MM.1S (cell line): ENCODE data around the gene LIMS2.

ENCODE experiments used
- EZH2phosphoT487 ChIP-seq: fragments of 300-600 bp; sonication (generic); IDR thresholded peaks from 2 replicates; pipeline ENCODE4 v1.6.1; 2018; ENCODE audit warnings: antibody characterized with exemption, low read length
- TF ChIP-seq, protein P1 (sequence below): fragments of 300-600 bp; sonication (generic); IDR thresholded peaks from 2 replicates; pipeline ENCODE4 v1.5.1; 2016; ENCODE audit warnings: antibody characterized with exemption, low read length, mixed read lengths

DNA sequence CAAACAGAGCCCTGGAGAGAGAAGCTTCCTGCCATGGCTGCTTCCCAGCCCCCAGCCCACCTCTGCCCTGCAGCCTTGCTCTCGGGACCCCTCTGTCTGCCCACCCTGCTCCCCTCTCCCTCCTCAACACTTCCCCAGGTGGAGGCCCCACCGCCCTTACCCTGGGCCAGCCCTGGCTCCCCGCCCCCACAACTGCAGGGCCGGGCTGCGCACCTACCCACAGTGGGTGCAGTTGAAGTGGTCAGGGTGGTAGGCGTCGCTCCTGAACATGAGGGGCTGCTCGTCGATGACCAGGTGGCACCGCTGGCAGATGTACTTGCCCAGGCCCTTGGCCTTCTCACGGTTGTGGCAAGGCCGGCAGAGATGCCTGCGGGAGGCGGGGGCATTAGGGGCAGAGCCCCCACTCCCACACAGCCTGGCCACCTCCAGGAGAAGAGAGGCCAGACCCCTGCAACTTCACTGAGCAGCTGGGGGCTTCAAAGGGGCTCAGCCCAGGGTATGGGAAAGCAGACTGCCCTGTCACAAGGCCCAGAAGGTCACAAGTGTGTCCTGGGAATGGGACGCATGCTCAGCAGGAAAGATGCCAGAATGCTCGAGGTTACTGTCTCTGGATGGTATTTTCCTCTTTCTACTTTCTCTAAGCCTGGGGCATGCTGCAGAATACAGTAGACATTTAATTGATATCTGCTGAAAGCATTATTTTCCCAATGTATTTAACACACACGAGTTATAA lies 32.5 kb downstream of the LIMS2 start:
- TF ChIP-seq, protein P1, sequence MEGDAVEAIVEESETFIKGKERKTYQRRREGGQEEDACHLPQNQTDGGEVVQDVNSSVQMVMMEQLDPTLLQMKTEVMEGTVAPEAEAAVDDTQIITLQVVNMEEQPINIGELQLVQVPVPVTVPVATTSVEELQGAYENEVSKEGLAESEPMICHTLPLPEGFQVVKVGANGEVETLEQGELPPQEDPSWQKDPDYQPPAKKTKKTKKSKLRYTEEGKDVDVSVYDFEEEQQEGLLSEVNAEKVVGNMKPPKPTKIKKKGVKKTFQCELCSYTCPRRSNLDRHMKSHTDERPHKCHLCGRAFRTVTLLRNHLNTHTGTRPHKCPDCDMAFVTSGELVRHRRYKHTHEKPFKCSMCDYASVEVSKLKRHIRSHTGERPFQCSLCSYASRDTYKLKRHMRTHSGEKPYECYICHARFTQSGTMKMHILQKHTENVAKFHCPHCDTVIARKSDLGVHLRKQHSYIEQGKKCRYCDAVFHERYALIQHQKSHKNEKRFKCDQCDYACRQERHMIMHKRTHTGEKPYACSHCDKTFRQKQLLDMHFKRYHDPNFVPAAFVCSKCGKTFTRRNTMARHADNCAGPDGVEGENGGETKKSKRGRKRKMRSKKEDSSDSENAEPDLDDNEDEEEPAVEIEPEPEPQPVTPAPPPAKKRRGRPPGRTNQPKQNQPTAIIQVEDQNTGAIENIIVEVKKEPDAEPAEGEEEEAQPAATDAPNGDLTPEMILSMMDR: no peak
- TF ChIP-seq EZH2phosphoT487: no peak
